ENCODE measurements around the gene GPA33.

GPA33 gene

GRCh38 chr1:167115655-167116054, 25.5 kb upstream of the GPA33 start:
- Histone ChIP-seq H3K9me3 (ENCODE audit: control insufficient read depth in 1 of 2, low read length in 2 of 2) (no peaks in the 10 kb centered on the region), H3K27me3 (ENCODE audit: low read depth, low read length) (no peaks in the 10 kb centered on the region), H3K4me3 (ENCODE audit: low read depth in 1 of 2, low read length in 2 of 2) (no peak overlapping the region), H3K27ac (ENCODE audit: low read length) (no peak overlapping the region), H3K36me3 (ENCODE audit: control insufficient read depth in 1 of 2, insufficient read depth in 2 of 2, low read length in 2 of 2) (no peaks in the 10 kb centered on the region), H3K4me1 (ENCODE audit: control insufficient read depth in 1 of 2, insufficient read depth in 2 of 2, low read length in 2 of 2) (no peaks in the 10 kb centered on the region)

DNA sequence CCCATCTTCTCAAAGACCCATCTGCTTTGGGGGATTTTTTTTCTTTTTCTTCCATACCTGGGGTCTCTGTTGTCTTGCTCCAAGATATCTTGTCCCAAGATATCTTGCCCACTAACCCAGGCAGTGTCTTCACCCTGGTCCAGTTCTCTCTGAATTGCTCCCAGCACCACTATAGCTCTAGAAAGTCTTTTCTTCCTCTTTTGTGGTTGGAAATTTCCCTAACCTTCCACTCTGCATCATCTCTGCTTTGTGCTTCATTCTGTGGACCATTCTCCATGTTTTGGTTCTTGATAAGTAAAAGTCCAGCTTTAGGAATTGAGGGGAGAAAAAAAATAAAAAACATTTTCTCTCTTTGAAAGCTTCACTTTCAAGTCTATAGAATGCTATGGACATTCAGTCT, 24.5 kb upstream of the GPA33 start:
- no peaks in the 10 kb centered on the region for H3K36me3 ChIP-seq (ENCODE audit: control insufficient read depth in 1 of 2, insufficient read depth in 2 of 2, low read length in 2 of 2)
- no peaks in the 10 kb centered on the region for H3K9me3 ChIP-seq (ENCODE audit: control insufficient read depth in 1 of 2, low read length in 2 of 2)
- H3K27me3 ChIP-seq (ENCODE audit: low read depth, low read length) = no peaks in the 10 kb centered on the region
- no peak overlapping the region for H3K4me3 ChIP-seq (ENCODE audit: low read depth in 1 of 2, low read length in 2 of 2)
- H3K27ac ChIP-seq (ENCODE audit: low read length) = no peak overlapping the region
- H3K4me1 ChIP-seq (ENCODE audit: control insufficient read depth in 1 of 2, insufficient read depth in 2 of 2, low read length in 2 of 2) = no peaks in the 10 kb centered on the region

DNA sequence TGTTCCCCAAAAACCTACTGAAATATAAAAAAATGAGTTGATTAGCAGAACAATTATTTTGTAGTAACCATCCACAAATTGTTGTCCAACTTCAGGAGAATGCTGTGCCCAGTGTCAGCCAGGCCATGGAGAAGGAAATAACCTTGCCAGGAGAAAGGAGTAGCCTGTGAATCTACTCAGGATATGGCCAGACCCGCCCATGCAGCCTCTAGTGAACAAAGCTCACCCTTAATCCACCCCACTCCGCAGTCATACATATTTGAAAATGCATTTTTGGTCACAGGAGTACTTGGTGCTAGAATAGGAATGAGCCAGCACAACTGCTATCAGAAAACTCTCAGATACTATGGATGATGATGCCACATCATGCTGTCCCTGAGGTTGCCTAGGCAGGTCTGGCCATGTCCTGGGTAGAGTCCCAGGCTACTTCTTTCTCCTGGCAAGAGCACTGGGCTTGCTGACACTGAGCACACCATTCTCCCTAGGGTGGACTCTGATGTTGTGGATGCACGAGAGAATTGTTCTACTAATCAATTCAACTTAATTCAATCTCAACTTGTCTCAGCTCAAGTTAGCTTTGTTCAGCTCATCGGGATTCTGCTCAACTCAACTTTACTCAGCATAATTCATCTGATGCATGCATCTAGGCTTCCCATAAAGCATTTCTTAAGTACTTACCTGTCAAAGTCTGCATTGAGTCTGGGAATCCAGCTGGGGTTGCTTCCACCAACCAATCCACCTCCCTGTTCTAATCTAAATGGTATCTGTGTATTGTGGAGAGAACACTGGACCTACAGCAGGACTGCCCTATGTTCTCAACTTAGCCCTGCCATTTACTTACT, 21.9 kb upstream of the GPA33 start:
- Histone ChIP-seq H3K27ac (ENCODE audit: low read length) (no peak overlapping the region), H3K4me1 (ENCODE audit: control insufficient read depth in 1 of 2, insufficient read depth in 2 of 2, low read length in 2 of 2) (no peaks in the 10 kb centered on the region), H3K9me3 (ENCODE audit: control insufficient read depth in 1 of 2, low read length in 2 of 2) (no peaks in the 10 kb centered on the region), H3K36me3 (ENCODE audit: control insufficient read depth in 1 of 2, insufficient read depth in 2 of 2, low read length in 2 of 2) (no peaks in the 10 kb centered on the region), H3K4me3 (ENCODE audit: low read depth in 1 of 2, low read length in 2 of 2) (no peak overlapping the region), H3K27me3 (ENCODE audit: low read depth, low read length) (no peaks in the 10 kb centered on the region)

DNA sequence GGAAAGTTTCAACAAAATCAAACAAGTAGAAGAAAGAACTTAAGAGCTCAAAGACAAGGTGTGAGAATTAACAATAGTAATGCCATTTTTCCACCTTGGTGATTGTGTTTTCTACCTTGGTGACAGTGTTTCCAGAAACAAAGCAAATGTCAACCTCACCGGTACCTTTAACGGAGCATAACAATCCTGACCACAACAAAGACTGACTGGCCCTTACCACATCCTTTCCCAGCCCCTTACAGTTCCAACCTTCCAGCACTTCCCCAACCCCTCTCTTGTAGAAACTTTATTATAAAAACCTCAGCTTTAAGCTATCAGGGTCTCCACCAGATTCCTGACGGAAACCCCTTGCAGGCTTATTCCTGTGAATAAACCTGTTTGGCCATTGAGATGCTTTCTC, 20.4 kb upstream of the GPA33 start:
- H3K27me3 ChIP-seq (ENCODE audit: low read depth, low read length) = no peaks in the 10 kb centered on the region
- no peaks in the 10 kb centered on the region for H3K4me1 ChIP-seq (ENCODE audit: control insufficient read depth in 1 of 2, insufficient read depth in 2 of 2, low read length in 2 of 2)
- H3K36me3 ChIP-seq (ENCODE audit: control insufficient read depth in 1 of 2, insufficient read depth in 2 of 2, low read length in 2 of 2) = no peaks in the 10 kb centered on the region
- H3K27ac ChIP-seq (ENCODE audit: low read length) = no peak overlapping the region
- no peaks in the 10 kb centered on the region for H3K9me3 ChIP-seq (ENCODE audit: control insufficient read depth in 1 of 2, low read length in 2 of 2)
- no peak overlapping the region for H3K4me3 ChIP-seq (ENCODE audit: low read depth in 1 of 2, low read length in 2 of 2)

DNA sequence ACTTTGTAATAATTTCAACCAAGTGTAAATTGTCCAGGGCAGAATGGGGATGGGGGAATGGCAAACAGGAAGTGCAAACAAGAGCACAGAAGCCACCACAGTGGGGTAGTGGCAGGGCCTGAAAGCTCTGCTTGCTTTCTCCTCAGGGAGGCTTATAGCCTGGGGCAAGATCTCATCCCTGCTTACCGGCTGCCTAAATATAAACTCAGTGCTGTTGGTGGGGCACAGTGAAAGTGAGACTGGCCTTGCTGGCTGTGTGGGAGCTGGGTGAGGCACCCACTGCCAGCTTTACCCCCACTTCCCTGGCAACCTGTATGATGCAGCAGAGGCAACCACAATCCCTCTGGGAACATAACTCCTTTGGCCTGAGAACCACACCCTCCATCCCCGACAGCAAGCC, 18.9 kb upstream of the GPA33 start:
- no peak overlapping the region for H3K27ac ChIP-seq (ENCODE audit: low read length)
- no peaks in the 10 kb centered on the region for H3K4me1 ChIP-seq (ENCODE audit: control insufficient read depth in 1 of 2, insufficient read depth in 2 of 2, low read length in 2 of 2)
- no peaks in the 10 kb centered on the region for H3K27me3 ChIP-seq (ENCODE audit: low read depth, low read length)
- H3K4me3 ChIP-seq (ENCODE audit: low read depth in 1 of 2, low read length in 2 of 2) = no peak overlapping the region
- H3K36me3 ChIP-seq (ENCODE audit: control insufficient read depth in 1 of 2, insufficient read depth in 2 of 2, low read length in 2 of 2) = no peaks in the 10 kb centered on the region
- no peaks in the 10 kb centered on the region for H3K9me3 ChIP-seq (ENCODE audit: control insufficient read depth in 1 of 2, low read length in 2 of 2)

DNA sequence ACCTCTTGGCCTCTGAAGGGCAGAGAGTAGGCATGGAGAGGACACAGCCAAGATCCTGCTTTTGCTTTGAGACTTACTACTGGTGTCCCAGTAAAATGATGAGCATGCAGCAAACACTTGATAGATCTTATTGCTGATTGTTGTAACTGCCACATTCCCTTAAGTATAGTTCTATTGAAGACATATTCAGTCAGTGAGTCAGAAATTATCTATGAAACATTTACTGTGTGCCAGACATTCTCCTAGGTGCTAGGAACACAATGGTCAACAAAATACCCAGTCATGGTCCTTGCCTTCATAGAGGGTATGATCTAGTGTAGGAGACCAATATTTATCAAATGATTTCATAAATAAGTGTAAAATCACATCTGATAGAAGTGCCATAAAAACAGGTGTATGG, 17.3 kb upstream of the GPA33 start:
- Histone ChIP-seq H3K27me3 (ENCODE audit: low read depth, low read length) (no peaks in the 10 kb centered on the region), H3K27ac (ENCODE audit: low read length) (no peak overlapping the region), H3K4me1 (ENCODE audit: control insufficient read depth in 1 of 2, insufficient read depth in 2 of 2, low read length in 2 of 2) (no peaks in the 10 kb centered on the region), H3K4me3 (ENCODE audit: low read depth in 1 of 2, low read length in 2 of 2) (no peak overlapping the region), H3K36me3 (ENCODE audit: control insufficient read depth in 1 of 2, insufficient read depth in 2 of 2, low read length in 2 of 2) (no peaks in the 10 kb centered on the region), H3K9me3 (ENCODE audit: control insufficient read depth in 1 of 2, low read length in 2 of 2) (no peaks in the 10 kb centered on the region)

DNA sequence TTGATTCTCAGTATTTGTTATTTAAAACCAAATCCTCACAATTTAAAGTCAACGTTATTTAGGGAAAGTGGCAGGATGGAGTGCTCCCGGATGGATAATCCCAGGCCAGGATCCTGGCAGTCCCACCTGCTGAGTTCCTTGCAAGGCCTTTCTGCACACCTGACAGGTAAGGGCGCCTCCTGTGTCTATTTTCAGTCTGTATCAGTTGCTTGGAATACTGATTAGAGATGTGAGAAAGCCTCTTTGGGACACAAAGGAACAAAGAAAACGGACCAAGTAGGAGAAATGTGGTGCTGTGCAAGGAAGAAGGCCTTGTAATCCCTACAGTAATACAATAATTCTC, 15.9 kb upstream of the GPA33 start:
- no peak overlapping the region for H3K4me3 ChIP-seq (ENCODE audit: low read depth in 1 of 2, low read length in 2 of 2)
- no peaks in the 10 kb centered on the region for H3K36me3 ChIP-seq (ENCODE audit: control insufficient read depth in 1 of 2, insufficient read depth in 2 of 2, low read length in 2 of 2)
- no peak overlapping the region for H3K27ac ChIP-seq (ENCODE audit: low read length)
- no peaks in the 10 kb centered on the region for H3K4me1 ChIP-seq (ENCODE audit: control insufficient read depth in 1 of 2, insufficient read depth in 2 of 2, low read length in 2 of 2)
- H3K9me3 ChIP-seq (ENCODE audit: control insufficient read depth in 1 of 2, low read length in 2 of 2) = no peaks in the 10 kb centered on the region
- H3K27me3 ChIP-seq (ENCODE audit: low read depth, low read length) = no peaks in the 10 kb centered on the region

GRCh38 chr1:167105271-167106118, 15.3 kb upstream of the GPA33 start:
- Histone ChIP-seq H3K27me3 (ENCODE audit: low read depth, low read length) (no peaks in the 10 kb centered on the region), H3K27ac (ENCODE audit: low read length) (no peak overlapping the region), H3K9me3 (ENCODE audit: control insufficient read depth in 1 of 2, low read length in 2 of 2) (no peaks in the 10 kb centered on the region), H3K4me3 (ENCODE audit: low read depth in 1 of 2, low read length in 2 of 2) (no peak overlapping the region), H3K4me1 (ENCODE audit: control insufficient read depth in 1 of 2, insufficient read depth in 2 of 2, low read length in 2 of 2) (no peaks in the 10 kb centered on the region), H3K36me3 (ENCODE audit: control insufficient read depth in 1 of 2, insufficient read depth in 2 of 2, low read length in 2 of 2) (no peaks in the 10 kb centered on the region)

GRCh38 chr1:167104256-167104633, 14.1 kb upstream of the GPA33 start:
- no peak overlapping the region for H3K4me3 ChIP-seq (ENCODE audit: low read depth in 1 of 2, low read length in 2 of 2)
- H3K9me3 ChIP-seq (ENCODE audit: control insufficient read depth in 1 of 2, low read length in 2 of 2) = no peaks in the 10 kb centered on the region
- no peaks in the 10 kb centered on the region for H3K27me3 ChIP-seq (ENCODE audit: low read depth, low read length)
- no peak overlapping the region for H3K27ac ChIP-seq (ENCODE audit: low read length)
- H3K4me1 ChIP-seq (ENCODE audit: control insufficient read depth in 1 of 2, insufficient read depth in 2 of 2, low read length in 2 of 2) = no peaks in the 10 kb centered on the region
- no peaks in the 10 kb centered on the region for H3K36me3 ChIP-seq (ENCODE audit: control insufficient read depth in 1 of 2, insufficient read depth in 2 of 2, low read length in 2 of 2)

- no peak overlapping the region for H3K4me3 ChIP-seq (ENCODE audit: low read depth in 1 of 2, low read length in 2 of 2)
- no peak overlapping the region for H3K27ac ChIP-seq (ENCODE audit: low read length)
- no peaks in the 10 kb centered on the region for H3K27me3 ChIP-seq (ENCODE audit: low read depth, low read length)
- no peaks in the 10 kb centered on the region for H3K36me3 ChIP-seq (ENCODE audit: control insufficient read depth in 1 of 2, insufficient read depth in 2 of 2, low read length in 2 of 2)
- H3K9me3 ChIP-seq (ENCODE audit: control insufficient read depth in 1 of 2, low read length in 2 of 2) = no peaks in the 10 kb centered on the region
- H3K4me1 ChIP-seq (ENCODE audit: control insufficient read depth in 1 of 2, insufficient read depth in 2 of 2, low read length in 2 of 2) = no peaks in the 10 kb centered on the region
Observed at GRCh38 chr1:167102906-167103573, 12.9 kb upstream of the GPA33 start.

- Histone ChIP-seq H3K4me1 (ENCODE audit: control insufficient read depth in 1 of 2, insufficient read depth in 2 of 2, low read length in 2 of 2) (no peaks in the 10 kb centered on the region), H3K4me3 (ENCODE audit: low read depth in 1 of 2, low read length in 2 of 2) (no peak overlapping the region), H3K36me3 (ENCODE audit: control insufficient read depth in 1 of 2, insufficient read depth in 2 of 2, low read length in 2 of 2) (no peaks in the 10 kb centered on the region), H3K9me3 (ENCODE audit: control insufficient read depth in 1 of 2, low read length in 2 of 2) (peaks cover 0 to 4% of the 10 kb centered on the region in 2 donors), H3K27ac (ENCODE audit: low read length) (no peak overlapping the region), H3K27me3 (ENCODE audit: low read depth, low read length) (no peaks in the 10 kb centered on the region)
Observed at GRCh38 chr1:167101754-167102153, 11.6 kb upstream of the GPA33 start.

All from muscle layer of duodenum (tissue), 2 donors.